Measurements from ENCODE around the gene SHISA7.
"Not testable (repeated sequence)": the region's sequence is repeated elsewhere in the genome, so short reads cannot be mapped to it uniquely, and the experiment has no call there.

SHISA7 gene

DNA sequence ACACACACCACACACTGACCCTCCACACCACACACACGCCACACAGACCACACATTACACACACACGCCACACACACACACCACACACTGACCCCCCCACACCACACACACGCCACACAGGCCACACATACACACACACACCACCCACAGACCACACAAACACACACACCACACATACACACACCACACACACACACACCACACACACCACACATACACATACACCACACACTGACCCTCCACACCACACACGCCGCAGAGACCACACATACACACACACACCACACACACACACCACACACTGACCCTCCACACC, 5.0 kb upstream of the SHISA7 start:
- not testable (repeated sequence) for DNase-seq (ENCODE audit: low read depth in 2 of 3, low spot score in 2 of 3)

DNA sequence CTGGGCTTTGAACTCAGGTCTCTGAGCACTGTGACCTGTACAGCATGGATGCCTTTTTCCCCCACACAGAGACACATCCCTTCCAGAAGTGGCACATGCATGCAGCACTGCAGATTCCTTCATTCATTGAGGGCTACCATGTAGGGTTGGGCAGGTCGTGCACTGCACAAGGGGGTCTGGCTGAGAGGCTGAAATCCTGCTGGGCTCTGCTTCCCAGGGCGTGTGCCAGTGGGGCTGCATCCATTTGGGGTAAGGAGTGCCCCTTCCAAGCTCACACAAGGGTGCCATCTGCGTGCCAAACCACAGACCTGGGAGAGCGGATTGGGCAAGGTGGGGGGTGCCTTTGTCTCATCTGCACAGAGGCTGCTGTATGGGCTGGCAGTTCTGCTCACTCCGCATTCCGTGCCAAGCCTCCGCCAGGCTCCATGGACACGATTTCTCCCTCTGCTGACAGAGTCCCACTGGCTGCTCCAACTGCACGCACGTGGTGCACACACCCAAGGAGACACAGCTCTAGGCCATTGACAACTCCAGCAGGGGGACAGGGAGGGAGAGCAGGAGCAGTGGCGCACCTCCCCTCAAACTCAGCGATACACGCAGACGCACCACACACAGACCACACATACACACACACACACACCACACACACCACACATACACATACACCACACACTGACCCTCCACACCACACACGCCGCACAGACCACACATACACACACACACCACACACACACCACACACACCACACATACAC, 4.5 kb upstream of the SHISA7 start:
- DNase-seq (ENCODE audit: low read depth in 2 of 3, low spot score in 2 of 3): no peak

DNA sequence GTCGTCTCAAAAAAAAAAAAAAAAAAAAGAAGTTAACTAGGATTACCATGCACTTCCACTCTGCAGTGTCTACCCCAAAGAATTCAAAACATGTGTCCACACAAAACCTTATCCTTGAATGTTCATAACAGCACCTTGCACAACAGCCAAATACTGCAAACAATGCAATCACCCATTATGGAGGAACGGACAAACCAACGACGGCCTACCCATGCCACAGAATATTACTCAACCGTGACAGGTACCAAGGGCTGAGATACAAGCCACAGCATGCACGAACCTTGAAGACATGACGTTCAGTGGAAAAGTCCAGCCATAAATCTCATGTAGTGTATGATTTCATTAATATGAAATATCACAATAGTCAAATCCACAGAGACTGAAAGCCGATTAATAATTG, 3.0 kb upstream of the SHISA7 start:
- DNase-seq (ENCODE audit: low read depth in 2 of 3, low spot score in 2 of 3): no peak

DNA sequence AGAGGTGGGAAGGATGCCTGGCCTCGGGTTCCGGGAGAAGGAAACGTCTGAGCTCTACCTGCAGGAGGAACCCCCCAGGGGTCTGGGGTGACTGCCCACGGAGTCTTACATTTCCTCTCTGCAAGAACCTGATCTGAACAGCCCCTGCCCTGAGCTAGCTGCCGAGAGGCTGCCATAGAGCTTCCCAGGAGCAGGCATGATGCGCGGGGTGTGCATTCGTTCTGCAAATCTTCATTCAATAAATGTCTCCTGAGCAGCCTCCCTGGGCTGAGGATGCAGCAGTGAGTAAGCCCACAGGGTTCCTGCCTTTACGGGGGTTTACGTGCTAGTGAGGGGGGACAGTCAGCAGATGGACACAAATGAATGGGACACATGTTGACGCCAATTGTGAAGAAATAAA, 1.5 kb upstream of the SHISA7 start:
- no peak for DNase-seq (ENCODE audit: low read depth in 2 of 3, low spot score in 2 of 3)

DNA sequence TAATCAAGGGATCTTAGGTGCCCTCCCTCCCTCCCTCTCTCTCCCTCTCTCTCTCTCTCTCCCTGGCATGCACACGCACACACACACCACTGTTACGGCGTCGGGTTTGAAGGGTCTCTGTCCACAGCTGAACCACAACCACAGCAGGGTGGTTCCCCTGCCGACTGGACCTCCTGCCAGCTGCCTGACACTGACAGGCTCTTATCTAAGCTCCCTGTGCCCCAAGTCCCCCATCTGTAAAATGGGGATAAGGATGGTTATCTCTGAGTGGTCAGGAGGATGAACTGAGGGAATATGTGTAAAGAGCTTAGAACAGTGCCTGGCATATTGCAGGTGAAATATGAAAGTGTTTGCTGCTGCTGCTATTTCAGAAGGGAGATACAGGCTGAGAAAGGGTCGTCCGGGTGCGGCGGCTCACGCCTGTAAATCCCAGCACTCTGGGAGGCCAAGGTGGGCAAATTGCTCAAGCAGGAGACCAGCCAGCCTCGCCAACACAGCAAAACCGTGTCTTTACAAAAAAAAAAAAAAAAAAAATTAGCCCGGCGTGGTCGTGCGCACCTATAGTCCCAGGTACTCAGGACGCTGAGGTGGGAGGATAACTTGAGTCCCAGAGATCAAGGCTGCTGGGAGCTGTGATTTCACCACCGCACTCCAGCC, 852 bp upstream of the SHISA7 start:
- no peak for DNase-seq (ENCODE audit: low read depth in 2 of 3, low spot score in 2 of 3)

DNA sequence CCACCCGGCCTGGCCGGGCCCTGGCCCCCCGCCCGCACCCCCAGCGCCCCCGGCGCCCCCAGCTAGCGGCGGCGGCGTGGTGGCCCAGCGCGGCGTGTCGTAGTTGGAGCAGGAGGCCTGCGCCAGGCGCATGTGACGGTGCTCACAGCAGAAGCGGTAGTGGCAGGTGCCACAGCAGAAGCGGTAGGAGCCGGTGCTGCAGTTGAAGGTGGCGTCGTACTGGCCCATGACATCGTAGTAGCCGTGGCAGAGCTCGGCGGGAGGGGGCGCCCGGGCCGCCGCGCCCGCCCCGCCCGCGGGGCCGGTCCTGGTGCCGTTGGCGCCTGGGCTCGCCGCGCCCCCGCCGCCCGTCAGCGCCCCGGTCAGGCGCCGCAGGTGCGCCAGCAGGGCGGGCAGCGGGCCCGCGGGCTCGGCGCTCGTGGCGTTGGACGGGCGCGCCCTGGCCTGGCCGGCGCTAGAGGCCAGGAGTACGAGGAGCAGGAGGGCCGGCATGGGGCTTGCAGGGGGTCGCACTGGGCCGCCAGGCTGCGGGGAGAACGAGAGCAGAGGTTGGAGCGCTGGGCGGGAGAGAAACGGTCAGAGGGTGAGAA, 633 bp downstream of the SHISA7 start:
- no peak for DNase-seq (ENCODE audit: low read depth in 2 of 3, low spot score in 2 of 3)

DNA sequence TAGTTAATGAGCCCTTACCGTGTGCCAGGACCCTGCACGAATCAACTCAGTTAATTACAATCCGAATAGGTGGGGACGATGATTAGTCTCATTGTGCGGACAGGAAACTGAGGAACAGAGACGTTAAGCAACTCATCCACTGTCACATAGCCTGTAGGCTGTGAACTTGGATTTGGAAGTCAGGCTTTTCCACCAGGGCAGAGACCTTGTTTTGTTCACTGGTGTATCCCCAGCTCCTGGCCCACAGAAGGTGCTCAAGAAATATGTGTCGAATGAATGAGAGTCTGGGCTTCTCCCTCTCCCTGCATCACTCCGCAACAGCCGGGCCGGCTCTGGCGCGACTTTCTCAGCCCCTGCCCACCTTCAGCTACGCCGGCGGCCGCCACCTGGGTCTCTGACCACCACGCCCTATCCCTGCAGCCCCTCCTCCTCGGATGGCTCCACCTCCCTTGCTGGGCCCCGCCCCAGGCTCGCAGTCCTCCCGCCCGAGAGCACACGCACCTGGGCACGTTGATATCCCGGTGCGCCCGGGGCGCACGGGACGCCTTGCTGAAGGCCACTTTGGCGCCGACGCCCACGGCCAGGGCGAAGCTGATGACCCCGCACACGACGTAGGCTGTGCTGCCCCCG, 1.3 kb downstream of the SHISA7 start:
- no peak for DNase-seq (ENCODE audit: low read depth in 2 of 3, low spot score in 2 of 3)

DNA sequence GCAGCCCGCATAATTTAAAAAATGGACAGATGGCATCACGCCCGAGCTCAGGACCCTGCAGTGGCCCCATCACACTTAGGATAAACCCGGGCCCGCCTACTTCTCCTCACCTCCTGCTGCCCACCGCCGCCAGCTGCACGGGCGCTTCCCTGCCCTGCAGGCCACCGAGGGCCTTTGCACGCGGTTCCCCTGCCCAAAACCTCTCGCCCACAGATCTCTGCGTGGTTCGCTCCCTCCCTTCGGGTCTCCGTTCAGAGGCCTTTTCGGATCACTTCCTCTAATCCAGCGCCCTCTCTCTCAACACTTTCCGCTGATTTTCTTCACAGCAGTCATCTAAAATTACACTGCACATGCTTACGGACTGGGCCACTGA, 1.8 kb downstream of the SHISA7 start:
- no peak for DNase-seq (ENCODE audit: low read depth in 2 of 3, low spot score in 2 of 3)

DNA sequence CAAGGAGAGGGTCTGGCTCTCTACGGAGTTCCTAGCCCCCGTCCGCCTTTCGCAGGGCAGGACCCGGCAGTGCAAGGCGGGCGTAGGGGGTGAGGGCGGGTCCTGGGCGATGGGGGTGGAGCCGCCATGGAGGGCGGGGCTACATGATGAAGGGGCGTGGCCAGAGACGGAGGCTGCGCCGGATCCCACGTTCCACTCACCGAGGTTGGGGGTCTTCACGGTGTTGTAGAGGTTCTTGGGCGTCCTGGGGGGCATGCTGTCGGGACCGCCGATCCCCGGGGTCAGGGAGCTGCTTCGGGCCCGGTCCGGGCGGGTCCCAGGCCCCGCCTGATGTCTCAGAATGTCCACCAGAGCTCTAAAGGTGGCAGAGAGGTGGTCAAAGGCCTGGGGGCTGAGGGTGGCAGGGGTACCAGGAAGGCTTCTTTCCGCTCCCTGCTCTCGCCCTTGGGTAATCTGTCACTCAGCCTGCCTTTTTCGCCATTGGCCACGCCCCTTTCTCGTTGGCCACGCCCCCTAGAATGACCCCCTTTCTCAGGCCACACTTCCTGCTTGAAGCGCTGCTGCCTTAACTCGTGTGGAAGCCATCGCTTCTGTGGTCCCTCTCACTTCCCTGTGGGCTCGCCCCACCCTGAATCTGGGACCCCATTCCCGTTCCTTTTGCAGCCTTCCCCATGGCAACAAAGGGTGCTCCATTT, 2.5 kb downstream of the SHISA7 start:
- no peak for DNase-seq (ENCODE audit: low read depth in 2 of 3, low spot score in 2 of 3)

DNA sequence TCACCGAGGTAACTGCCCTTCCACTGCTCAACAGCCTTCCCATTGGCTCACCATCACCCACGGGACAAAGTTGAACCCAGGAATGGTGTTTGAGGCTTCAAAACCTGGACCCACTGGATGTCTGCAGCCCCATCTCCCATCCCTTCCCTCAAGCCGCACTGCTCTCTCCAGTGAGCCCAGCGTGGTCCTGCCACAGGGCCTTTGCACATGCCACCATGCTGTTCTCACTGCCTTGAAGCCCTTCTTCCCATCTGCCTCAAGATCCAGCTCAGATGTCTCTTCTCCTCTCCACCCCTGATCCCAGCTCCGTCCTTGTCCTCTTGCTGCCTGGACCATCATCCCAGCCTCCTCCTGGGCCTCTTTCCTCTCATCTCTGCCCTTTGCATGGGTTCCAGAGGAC, 4.0 kb downstream of the SHISA7 start:
- no peak for DNase-seq (ENCODE audit: low read depth in 2 of 3, low spot score in 2 of 3)

DNA sequence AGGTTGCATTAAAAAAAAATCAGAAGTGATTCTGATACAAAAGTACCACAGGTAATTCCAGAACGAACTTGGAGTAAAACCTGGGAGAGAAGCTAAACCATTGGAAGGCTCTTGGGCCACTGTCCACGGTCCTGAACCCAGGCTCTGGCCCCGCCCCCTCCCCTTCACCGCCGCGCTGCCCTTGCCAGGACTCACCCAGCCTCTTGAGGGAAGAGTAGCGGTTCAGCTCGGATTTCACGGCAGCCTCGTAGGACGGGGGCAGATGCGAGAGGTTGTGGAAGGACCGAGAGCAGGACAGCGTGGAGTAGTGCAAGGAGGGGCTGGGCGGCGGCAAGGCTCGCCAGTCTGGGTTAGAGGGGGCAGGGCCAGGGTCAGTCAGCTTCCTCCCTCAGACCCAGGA, 5.7 kb downstream of the SHISA7 start:
- DNase-seq (ENCODE audit: low read depth in 2 of 3, low spot score in 2 of 3): no peak

DNA sequence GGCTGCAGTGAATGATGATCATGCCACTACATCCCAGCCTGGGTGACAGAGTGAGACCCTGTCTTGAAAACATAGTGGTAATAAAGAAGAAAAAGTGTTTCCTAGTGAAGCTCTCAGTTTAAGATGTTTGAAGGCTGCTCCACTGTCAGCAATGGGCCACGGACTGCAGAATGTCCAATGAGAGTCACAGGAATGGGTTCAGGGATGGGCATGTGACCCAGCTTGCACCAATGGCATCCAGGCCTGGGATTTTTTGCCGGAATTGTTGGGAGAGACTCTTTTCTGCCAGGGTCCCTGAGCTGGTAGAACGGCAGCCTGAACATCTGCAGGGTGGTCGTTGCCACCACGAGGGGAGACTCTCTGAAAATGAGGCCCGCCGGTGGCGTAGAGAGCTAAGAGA, 6.3 kb downstream of the SHISA7 start:
- DNase-seq (ENCODE audit: low read depth in 2 of 3, low spot score in 2 of 3): no peak

DNA sequence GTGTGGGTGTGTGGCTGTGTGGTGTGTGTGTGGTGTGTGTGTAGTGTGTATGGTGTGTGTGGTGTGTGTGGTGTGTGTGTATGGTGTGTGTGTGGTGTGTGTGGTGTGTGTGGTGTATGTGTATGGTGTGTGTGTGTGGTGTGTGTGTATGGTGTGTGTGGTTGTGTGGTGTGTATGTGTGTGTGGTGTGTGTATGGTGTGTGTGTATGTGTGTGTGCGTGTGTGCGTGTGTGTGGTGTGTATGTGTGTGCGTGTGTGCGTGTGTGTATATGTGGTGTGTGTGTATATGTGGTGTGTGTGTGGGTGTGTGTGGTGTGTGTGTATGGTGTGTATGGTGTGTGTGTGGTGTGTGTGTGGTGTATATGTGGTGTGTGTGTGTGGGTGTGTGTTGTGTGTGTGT, 8.1 kb downstream of the SHISA7 start:
- DNase-seq (ENCODE audit: low read depth in 2 of 3, low spot score in 2 of 3): no peak

DNA sequence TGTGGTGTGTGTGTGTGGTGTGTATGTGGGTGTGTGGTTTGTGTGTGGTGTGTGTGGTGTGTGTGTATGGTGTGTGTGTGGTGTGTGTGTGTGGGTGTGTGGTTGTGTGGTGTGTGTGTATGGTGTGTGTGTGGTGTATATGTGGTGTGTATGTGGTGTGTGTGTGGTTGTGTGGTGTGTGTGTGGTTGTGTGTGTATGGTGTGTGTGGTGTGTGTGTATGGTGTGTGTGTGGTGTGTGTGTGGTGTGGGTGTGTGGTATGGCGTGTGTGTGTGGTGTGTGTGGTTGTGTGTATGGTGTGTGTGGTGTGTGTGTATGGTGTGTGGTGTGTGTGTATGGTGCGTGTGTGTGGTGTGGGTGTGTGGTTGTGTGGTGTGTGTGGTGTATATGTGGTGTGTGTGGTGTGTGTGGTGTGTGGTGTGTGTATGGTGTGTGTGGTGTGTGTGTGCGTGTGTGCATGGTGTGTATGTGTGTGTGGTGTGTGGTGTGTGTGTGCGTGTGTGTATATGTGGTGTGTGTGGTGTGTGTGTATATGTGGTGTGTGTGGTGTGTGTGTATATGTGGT, 8.7 kb downstream of the SHISA7 start:
- DNase-seq (ENCODE audit: low read depth in 2 of 3, low spot score in 2 of 3): no peak

DNA sequence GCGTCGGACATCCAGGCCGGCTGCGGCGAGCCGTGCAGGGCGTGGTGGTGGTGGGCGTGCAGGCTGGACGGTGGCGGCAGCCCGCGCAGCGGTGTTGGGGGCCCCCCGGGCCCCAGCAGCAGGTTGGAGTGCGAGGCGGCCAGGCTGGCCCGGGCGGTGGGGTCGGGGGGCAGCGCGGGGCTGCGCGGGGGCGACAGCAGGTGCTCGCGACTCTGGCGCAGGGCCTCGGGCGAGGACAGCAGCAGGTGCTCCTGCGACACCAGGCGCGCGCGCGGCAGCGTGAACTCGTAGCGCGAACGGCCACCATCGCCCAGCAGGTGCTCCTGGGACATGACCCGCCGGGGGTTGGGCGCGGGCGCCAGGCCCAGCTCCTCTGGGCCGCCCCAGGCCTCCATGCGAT, 9.8 kb downstream of the SHISA7 start:
- DNase-seq (ENCODE audit: low read depth in 2 of 3, low spot score in 2 of 3): no peak

DNA sequence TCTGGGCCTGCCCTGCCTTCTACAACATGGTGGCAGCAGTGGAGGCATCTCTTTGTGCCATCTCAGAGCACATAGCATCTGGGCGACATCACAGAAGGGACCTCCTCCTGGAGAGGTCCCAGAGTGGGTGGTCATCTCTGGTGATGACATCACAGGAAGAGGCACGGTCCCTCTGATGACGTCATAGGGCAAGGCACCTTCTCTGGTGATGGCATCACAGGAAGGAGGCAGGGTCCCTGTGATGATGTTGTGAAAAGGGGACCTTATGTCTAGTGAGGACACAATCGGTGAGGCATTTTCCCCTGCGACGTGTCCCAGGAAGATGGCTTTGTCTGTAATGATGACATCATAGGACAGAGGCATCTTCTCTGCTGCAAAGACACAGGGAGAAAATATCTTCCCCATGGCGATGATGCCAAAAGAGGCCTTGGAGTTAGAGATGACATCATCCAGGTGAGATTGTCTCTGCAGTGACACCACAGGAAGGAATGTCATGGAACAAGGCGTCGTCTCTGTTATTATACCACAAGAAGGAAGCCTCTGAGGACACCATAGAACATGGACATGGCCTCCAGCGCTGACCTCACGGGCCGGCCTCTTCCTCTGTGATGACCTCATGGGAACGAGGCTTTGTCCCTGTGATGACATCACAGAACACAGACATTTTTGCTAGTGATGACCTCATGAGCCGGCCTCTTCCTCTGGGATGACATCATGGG, 10.7 kb downstream of the SHISA7 start:
- no peak for DNase-seq (ENCODE audit: low read depth in 2 of 3, low spot score in 2 of 3)

DNA sequence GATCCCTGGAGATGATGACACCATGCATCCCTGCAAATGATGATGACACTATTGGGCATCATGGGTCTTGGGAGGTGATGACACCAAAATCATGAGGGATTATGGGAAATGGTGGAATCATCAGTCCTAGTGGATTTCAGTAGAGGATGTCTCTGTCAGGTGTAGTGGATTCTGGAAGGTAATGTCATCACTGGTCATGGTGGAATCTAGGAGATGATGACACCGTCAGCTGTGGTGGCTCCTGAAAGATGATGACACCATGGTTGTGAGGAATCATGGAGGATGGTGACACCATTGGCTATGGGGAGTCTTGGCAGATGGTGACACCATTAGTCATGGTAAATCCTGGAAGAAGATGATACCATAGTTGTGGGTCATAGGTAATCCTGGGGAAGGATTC, 11.9 kb downstream of the SHISA7 start:
- DNase-seq (ENCODE audit: low read depth in 2 of 3, low spot score in 2 of 3): no peak

DNA sequence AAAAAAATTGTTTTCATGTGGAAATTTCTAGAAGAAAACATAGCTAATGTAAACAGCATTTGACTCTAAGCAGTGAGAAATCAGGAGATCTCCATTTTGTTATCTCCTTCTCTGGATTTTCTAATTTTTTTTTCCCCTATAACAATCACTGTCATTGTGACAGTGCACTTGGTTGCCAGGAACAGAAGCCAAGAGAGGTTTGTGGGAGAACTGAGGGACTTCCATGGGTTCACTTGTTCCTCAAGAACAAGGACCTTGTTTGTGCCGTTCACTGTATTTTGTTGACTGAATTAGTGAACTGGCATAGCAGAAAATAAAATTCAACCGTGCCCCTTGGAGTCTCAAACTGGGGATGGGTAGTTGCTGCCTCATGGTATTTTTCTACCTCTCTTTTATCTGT, 17.1 kb downstream of the SHISA7 start:
- DNase-seq (ENCODE audit: low read depth in 2 of 3, low spot score in 2 of 3): no peak

DNA sequence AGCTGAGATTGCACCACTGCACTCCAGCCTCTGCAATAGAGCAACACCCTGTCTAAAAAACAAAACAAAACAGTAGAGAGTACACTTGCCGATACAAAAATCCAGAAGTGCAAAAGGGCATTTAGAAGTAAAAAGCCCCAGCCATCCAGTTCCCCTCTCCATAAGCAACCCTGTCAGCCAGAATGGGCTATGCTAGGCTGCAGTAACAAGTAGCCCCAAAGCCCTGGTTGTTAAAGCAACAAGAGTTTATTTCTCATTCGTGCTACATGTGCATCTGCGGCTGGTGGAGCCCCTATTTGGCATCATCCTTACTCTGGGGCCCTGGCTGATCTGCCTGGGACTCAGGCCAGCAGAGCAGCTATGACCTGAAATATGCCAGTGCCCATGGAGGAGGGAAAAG, 18.6 kb downstream of the SHISA7 start:
- no peak for DNase-seq (ENCODE audit: low read depth in 2 of 3, low spot score in 2 of 3)

DNA sequence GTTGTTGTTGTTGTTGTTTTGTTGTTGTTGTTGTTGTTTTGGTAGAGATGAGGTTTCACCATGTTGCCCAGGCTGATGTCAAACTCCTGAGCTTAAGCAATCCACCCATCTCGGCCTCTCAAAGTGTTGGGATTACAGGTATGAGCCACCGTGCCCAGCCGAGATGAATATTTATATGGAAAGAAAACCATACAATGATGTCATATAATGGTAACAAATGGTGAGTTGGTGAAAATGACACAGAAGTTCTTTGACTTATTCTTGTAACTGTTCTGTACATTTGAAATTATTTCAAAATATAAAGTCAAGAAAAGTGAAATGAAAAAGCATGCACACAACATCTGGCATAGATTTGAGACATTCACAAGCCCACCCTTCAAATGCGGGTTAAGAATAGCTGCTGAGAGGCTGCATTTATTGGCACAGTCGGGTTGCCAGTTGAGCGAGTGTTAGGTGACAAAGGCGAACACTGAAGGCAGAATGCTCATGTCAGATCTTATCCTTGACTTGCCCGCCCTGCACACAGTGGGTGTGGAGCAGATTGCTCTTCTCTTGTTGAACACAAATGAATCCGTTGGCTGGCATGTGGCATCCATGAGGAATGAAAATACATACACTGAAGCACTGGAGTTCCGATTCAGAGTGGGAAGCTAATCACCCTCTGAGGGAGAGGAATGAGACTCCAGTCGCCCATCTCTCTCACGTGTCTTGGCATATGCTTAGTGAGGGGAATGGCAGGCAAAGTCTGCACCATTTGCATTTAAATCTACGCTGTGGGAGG, 19.7 kb downstream of the SHISA7 start:
- no peak for DNase-seq (ENCODE audit: low read depth in 2 of 3, low spot score in 2 of 3)

All from activated CD8-positive, alpha-beta memory T cell treated with anti-CD3 and anti-CD28 coated beads for 48 hours (primary cell).